Keratinocyte (primary cell): ENCODE data around the gene TEX22.

Experiments
- EZH2 ChIP-seq: IDR thresholded peaks from one replicate; pipeline ENCODE4 v1.6.1; 2012; ENCODE audit warnings: inconsistent platforms, mild to moderate bottlenecking, low read length, moderate library complexity
- TF ChIP-seq, protein P1 (sequence below), 3 experiments: IDR thresholded peaks in 1 of 3; conservative IDR thresholded peaks in 1 of 3; optimal IDR thresholded peaks in 1 of 3; 2 replicates in 2 of 3; 3 replicates in 1 of 3; pipeline versions ENCODE3 to v1.5.1; 2011; ENCODE audit warnings: low read length in 3 of 3, mild to moderate bottlenecking in 3 of 3, moderate library complexity in 2 of 3, control low read depth in 1 of 3, inconsistent platforms in 1 of 3; ENCODE audit not compliant: insufficient read depth in 2 of 3; ENCODE audit errors: extremely low read depth in 1 of 3

DNA sequence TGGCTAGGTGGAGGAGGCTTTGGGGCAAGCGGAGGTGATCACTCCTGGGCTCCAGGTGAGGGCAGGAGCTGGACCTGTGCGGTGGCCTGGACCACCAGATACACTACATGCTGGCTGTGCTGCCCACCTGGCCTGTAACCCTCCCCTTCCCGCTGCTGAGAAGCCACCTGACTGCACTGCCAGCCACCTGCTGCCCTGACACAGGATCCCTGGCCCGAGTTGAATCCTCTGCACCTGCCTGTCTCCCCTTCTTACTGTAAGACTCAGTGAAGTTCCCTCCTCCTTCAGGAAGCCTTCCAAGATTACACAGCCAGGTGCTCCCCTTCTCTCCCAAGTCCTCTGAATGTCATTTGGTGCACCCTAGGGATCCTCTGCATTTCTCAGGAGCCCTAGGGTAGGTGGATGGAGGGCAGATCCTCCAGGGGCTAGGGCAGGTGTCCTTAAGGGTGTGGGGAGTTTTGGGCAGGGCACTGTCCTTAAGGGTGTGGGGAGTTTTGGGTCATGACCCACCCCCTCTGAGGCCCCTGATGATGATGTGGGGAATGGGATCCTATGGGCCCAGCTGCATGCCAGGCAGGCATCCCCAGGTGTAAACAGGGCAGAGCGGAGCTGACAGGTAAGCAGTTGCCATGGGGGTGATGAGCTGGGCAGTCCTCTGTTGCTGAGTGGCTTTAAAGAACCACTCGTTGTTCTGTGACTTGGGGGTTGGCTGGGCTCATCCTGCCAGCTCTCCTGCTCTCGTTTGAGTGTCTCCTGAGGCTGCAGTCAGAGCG is 14.6 kb downstream of the TEX22 start:
- TF ChIP-seq EZH2 = no peak
- TF ChIP-seq, protein P1, sequence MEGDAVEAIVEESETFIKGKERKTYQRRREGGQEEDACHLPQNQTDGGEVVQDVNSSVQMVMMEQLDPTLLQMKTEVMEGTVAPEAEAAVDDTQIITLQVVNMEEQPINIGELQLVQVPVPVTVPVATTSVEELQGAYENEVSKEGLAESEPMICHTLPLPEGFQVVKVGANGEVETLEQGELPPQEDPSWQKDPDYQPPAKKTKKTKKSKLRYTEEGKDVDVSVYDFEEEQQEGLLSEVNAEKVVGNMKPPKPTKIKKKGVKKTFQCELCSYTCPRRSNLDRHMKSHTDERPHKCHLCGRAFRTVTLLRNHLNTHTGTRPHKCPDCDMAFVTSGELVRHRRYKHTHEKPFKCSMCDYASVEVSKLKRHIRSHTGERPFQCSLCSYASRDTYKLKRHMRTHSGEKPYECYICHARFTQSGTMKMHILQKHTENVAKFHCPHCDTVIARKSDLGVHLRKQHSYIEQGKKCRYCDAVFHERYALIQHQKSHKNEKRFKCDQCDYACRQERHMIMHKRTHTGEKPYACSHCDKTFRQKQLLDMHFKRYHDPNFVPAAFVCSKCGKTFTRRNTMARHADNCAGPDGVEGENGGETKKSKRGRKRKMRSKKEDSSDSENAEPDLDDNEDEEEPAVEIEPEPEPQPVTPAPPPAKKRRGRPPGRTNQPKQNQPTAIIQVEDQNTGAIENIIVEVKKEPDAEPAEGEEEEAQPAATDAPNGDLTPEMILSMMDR (optimal IDR thresholded peaks at IDR 0.05 in 1 of 3, IDR thresholded peaks at IDR 0.05 in 1 of 3, conservative IDR thresholded peaks at IDR 0.05 in 1 of 3; ENCODE audit: extremely low read depth in 1 of 3, insufficient read depth in 2 of 3, low read length in 3 of 3) = no peak
